Tibial nerve (tissue), 4 donors: ENCODE results near the gene ARAP1. TPM values are rescaled to one million over a fixed set of nuclear protein-coding genes. Genes with fewer than 3 reads are reported as not detected.

Experiments
- DNase-seq, 2 donors: peaks; one replicate each; pipeline ENCODE4 v3.0.0-alpha.2; 2019; ENCODE audit warnings: low spot score in 2 of 2
- H3K27ac ChIP-seq, 4 donors: fragments of 200-600 bp; sonication (generic) in 3 of 4; one replicate each; pipeline ENCODE4 v1.5.1; 2017 to 2019; ENCODE audit warnings: mild to moderate bottlenecking in 1 of 4
- H3K27me3 ChIP-seq, 2 donors: fragments of 200-600 bp; sonication (generic) in 1 of 2; one replicate each; pipeline versions ENCODE4 v1.5.1 to v1.6.0; 2017 to 2019
- H3K36me3 ChIP-seq, 3 donors: fragments of 200-600 bp; sonication (generic); one replicate each; pipeline ENCODE4 v1.5.1; 2018 to 2019
- H3K4me1 ChIP-seq, 4 donors: fragments of 200-600 bp; sonication (generic) in 3 of 4; one replicate each; pipeline ENCODE4 v1.5.1; 2017 to 2019
- H3K4me3 ChIP-seq, 4 donors: fragments of 200-600 bp; sonication (generic) in 3 of 4; one replicate each; pipeline ENCODE4 v1.5.1; 2017 to 2019; ENCODE audit warnings: mild to moderate bottlenecking in 1 of 4, moderate library complexity in 1 of 4
- H3K9me3 ChIP-seq, 4 donors: fragments of 200-600 bp; sonication (generic) in 3 of 4; one replicate each; pipeline ENCODE4 v1.5.1; 2017 to 2019
- CTCF ChIP-seq, 5 experiments: fragments of 200-600 bp in 3 of 5; fragments of 450-650 bp in 2 of 5; sonication (generic) in 3 of 5; IDR thresholded peaks; one replicate each; pipeline ENCODE4 v1.5.1; 2016 to 2019; ENCODE audit warnings: antibody characterized with exemption in 5 of 5, mild to moderate bottlenecking in 3 of 5, moderate library complexity in 2 of 5
- EP300 ChIP-seq, 2 donors: sonication (generic); formaldehyde crosslinking; IDR thresholded peaks; one replicate each; pipeline ENCODE4 v1.6.1; 2017; ENCODE audit warnings: antibody characterized with exemption in 2 of 2, mild to moderate bottlenecking in 1 of 2
- POLR2A ChIP-seq, 2 donors: fragments of 450-650 bp; IDR thresholded peaks; one replicate each; pipeline ENCODE4 v1.6.1; 2017; ENCODE audit warnings: antibody characterized with exemption in 2 of 2, mild to moderate bottlenecking in 2 of 2, moderate library complexity in 2 of 2
- WGBS, 2 donors: methylation state at CpG; one replicate each; pipeline ENCODE4 v1.1.5; 2018; 5-methylcytosine and 5-hydroxymethylcytosine counted together
- total RNA-seq, 4 donors: library from RNA; depleted of rRNA; stranded (reverse); fragments of >200 nt; gene quantifications; one replicate each; pipeline ENCODE4 v1.1.0, GENCODE V29; 2016

Gene ARAP1
- total RNA-seq, 4 donors from 2014 or later, result 104 to 151 (median 149) TPM

DNA sequence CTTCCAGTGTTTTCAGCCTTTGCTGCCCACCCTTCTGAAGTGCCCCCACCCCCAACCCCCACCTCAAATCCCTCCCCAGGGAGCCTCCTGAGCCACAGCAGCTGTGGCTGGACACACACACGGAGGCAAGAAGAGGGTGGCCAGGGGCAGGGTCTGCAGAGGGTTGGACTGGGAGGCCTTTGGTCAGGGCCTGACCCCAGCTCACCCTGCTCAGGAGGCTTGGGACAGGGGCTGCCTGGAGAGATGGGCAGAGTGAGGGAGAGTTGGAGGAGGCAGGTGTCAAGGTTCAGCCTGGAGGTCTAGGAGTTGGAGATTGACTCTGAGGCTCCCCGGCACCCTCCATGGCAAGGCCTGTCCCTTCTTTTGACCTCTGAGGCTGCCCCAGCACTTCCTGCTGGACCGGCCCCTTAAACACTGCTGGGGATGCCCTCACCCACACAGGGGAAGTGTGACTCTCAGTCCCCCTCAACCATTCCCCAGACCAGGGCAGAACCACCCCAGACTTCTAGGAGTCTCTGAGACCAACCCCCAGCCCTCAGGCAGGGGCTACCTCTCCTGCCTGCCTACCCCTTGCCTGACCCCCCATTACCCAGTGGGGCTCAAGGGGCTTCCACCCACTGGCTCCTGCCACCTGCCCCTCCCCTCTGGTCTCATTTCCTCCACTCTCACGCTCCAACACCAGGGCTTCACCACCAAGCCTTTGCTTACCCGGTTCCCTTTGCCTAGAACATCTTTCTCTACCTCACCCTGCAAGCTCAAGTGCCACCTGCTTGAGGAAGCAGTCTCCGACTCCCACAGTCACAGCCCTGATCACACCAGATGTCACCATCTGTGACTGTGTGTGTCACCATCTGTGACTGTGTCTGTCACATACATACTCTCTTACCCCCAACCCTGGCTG, 8.6 kb downstream of the ARAP1 start:
- TF ChIP-seq CTCF (IDR thresholded peaks at IDR 0.05), result no peak
- no peak for TF ChIP-seq EP300 (IDR thresholded peaks at IDR 0.05)
- WGBS, 2 donors, result 68 to 73% methylated on average over 5 to 6 of the region's 6 CpGs

GRCh38 chr11:72742513-72743320, 9.5 kb downstream of the ARAP1 start:
- DNase-seq, result no peak
- TF ChIP-seq EP300 (IDR thresholded peaks at IDR 0.05) (no peak), POLR2A (IDR thresholded peaks at IDR 0.05) (no peak), CTCF (IDR thresholded peaks at IDR 0.05) (no peak)
- Histone ChIP-seq H3K4me1 (peaks cover 0 to 90% (median 53%) of the 10 kb centered on the region in 4 donors), H3K4me3 (no peak overlapping the region), H3K36me3 (no peaks in the 10 kb centered on the region), H3K27me3 (no peaks in the 10 kb centered on the region), H3K9me3 (no peaks in the 10 kb centered on the region), H3K27ac (peak overlapping the region in 3 of 4 donors; percentile 28 to 77 (median 72))
- WGBS, 2 donors, result 72 to 75% methylated on average over 7 of the region's 7 CpGs

More for the DNA sequence above, 8.6 kb downstream of the ARAP1 start:
- DNase-seq, result no peak
- no peaks in the 10 kb centered on the region for H3K27me3 ChIP-seq
- no peaks in the 10 kb centered on the region for H3K36me3 ChIP-seq
- H3K9me3 ChIP-seq, result no peaks in the 10 kb centered on the region
- peak overlapping the region in 3 of 4 donors; percentile 13 to 66 (median 26) for H3K27ac ChIP-seq
- H3K4me3 ChIP-seq, result no peak overlapping the region
- H3K4me1 ChIP-seq, result peaks cover 0 to 88% (median 50%) of the 10 kb centered on the region in 4 donors

DNA sequence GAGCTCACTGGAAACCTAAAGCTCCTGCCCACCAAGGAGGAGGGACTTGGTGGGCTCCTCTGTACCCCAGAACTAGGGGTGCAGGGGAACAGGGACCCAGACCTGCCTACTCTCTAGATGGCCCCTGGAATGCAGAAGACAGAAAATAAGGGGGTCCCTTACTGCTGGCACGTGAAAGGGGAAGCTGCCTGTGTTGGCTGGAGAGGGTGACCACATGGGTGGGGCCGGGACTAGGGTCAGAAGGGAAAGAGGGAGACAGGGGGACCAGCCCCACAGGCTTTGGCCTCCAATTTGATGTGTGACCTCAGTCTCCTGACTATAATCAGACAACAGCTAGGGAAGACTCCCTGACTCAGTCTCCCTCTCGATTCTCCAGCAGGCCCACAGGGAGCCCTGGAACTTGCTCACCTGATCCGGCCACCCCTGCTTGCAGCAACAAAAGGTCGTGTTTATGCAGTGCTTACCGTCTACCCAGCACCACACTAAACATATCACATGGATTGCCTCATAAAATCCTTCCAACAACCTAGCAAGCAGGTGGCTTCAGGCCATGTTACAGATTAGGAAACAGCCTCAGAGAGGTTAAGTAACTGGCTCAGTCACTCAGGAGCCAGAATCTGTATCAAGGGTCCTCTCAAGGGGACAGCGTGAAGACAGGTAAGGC, 10.2 kb downstream of the ARAP1 start:
- 44 to 53% methylated on average over 7 of the region's 7 CpGs for WGBS, 2 donors

DNA sequence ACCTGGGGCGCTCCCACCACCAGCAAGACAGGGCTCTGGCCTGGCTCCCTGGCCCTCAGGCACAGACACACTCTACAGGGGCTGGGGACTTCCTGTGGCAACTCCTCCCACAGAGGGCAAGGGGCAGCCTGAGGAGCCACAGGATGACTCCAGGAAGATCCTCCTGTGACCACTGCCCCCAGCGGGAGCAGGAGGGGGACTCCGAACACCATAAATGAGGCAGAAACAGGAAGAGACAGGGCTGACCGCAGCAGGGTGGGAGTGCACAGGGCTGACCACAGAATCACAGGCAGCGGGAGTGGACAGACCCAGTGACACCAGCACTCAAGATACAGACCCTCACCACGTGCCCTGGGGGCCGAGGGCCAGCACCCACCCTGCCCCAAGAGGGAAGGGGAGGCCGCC, 10.8 kb downstream of the ARAP1 start:
- no peaks in the 10 kb centered on the region for H3K9me3 ChIP-seq
- no peak for DNase-seq
- TF ChIP-seq EP300 (IDR thresholded peaks at IDR 0.05), result no peak
- no peak for TF ChIP-seq CTCF (IDR thresholded peaks at IDR 0.05)
- no peak for TF ChIP-seq POLR2A (IDR thresholded peaks at IDR 0.05)

More for the DNA sequence above, 10.2 kb downstream of the ARAP1 start:
- Histone ChIP-seq H3K27me3 (no peaks in the 10 kb centered on the region), H3K4me1 (peaks cover 0 to 87% (median 55%) of the 10 kb centered on the region in 4 donors), H3K4me3 (no peak overlapping the region), H3K27ac (peak overlapping the region in 3 of 4 donors; percentile 72 to 77 (median 74)), H3K9me3 (no peaks in the 10 kb centered on the region), H3K36me3 (no peaks in the 10 kb centered on the region)
- DNase-seq, result no peak
- TF ChIP-seq EP300 (IDR thresholded peaks at IDR 0.05) (no peak), CTCF (IDR thresholded peaks at IDR 0.05) (no peak), POLR2A (IDR thresholded peaks at IDR 0.05) (no peak)

More for the DNA sequence above, 10.8 kb downstream of the ARAP1 start:
- Histone ChIP-seq H3K4me3 (no peak overlapping the region), H3K27ac (peak overlapping the region in 3 of 4 donors; percentile 72 to 77 (median 74)), H3K36me3 (no peaks in the 10 kb centered on the region), H3K27me3 (no peaks in the 10 kb centered on the region), H3K4me1 (peaks cover 0 to 87% (median 57%) of the 10 kb centered on the region in 4 donors)
- WGBS, 2 donors, result 56 to 66% methylated on average over 7 to 8 of the region's 8 CpGs
